GM18907 (cell line): ENCODE results near the gene MAGI2.
A peak's percentile ranks its signal among the peaks of the same experiment; 100 is the strongest.

ENCODE experiments used
- ATAC-seq: cut with Tn5 transposase; IDR thresholded peaks from one replicate; pipeline ENCODE4 v1.9.1; 2021; ENCODE audit warnings: mild to moderate bottlenecking, moderate library complexity; ENCODE audit not compliant: unreplicated experiment

Gene MAGI2

DNA sequence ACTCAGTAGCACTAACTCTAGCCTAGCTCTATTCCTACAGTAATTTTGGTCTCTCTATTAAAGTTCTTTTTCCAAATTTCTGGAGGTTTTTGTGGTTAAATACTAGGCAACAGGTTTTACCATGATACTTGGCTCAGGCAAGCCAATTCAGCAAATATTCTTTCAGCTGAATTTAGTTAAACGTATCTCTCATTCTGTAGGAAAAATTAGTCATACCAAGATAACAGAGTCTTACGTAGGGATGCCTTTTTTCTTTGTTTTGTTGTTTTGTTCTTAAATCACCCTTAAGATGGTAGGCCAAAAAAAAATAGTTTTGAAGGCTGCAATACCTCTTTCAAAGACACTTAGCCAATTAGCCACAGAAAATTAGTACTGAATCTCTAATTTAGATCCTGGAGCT lies 180.5 kb downstream of the MAGI2 start:
- no peak for ATAC-seq

DNA sequence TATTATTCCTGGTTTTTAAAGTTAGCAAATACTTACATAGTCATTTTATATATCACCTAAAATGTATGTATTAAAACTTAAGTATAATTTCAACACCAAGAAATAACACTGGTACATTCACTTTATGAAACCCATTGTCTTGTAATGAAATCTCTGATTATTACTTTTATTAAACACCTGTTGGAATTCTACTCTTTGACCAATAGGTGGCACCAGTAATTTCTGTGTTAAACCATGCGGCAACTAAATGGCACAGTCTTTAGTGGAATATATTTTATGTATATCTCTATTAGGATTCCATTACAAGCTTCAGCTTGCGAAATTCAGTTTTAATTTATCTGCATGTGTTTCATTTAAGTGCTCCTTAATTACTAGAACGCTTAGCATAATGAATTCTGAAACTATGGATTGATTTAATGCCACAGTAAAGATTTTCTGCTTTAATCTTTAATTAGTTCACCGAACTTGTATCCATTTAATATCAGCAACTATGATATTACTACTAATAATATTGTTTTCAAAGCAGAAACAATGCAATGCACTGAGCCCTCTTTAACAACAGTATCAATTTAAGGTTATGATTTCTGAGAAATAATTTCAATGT lies 181.3 kb downstream of the MAGI2 start:
- peak; percentile 80 for ATAC-seq

DNA sequence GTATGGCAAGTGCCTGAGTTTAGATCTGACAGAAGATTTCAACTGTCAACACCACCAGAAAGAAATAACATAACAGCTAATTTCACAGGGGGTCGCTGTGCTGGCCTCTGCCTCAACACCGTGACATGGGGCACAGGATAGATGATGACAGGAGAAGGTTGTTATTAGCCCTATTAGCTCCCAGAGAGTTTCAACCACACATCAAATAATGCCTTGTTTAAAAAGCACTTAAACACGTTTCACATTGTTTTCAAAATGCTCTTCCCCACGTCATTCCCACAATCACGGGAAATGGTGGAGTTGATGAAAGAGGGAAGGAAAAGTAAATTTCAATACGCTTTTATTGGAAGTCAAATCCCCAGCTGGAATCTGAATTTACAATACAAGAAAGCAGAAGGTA lies 184.7 kb downstream of the MAGI2 start:
- ATAC-seq: no peak

DNA sequence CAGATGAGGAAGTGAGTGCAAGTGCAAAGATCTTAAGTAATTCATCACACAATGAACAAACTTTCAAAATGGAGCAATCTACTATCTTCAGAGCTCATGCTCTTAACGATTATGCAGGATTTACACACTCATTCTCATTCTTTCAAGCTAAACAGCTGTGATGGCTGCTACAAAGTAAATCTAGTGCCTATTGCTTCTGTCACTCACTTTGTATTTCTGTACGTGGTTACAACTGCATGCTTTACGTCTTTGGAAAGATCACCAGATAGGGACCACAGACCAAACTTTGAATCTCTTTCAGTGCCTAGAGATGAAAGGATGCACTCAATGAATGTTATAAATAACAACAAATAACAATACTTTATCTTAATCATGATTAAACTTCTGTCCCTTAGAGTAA lies 194.6 kb downstream of the MAGI2 start:
- no peak for ATAC-seq

DNA sequence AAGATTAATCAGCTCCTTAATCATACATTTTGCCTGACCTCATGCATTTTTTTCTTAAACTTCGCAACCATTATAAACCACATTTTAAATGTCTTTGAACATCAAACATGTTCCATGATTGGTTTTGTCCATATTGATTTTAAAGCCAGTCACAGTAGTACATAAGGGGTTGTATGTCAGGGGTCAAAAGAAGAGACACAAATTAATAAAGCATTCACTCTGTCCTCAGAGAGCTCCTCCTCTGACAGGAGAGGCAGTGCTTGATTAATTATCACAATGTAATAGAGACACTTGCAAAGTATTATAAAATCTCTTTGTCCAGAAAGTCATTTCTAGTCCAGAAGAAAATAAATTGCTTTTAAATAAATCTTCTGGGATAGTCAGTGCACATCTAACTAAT lies 195.5 kb downstream of the MAGI2 start:
- ATAC-seq: no peak

DNA sequence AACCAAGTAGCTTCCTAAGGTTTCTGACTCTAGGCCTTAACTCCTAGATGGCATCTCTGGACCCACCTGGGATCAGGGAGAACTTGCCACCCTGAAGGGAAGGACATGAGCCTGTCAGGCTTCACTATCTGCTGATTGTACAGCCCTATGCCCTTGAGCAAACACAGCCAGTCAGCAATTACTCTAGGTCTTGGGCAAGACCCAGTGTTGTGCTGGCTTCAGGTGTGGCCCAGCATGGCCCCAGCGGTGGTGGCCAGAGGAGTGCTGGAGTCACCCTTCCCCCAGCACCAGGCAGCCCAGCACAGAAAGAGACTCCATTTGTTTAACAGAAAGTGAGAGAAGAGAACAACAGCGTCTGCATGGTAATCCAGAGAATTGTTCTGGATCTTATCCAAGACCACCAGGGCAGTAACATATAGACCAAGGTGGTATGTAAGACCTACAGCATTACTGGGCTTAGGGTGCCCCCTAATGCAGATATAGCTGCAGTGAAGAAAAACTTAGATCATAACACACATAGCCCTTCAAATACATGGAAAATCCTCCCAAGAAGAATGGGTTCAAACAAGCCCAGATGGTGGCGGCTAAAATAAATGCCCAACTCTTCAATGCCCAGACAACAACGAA lies 207.7 kb downstream of the MAGI2 start:
- ATAC-seq: no peak

DNA sequence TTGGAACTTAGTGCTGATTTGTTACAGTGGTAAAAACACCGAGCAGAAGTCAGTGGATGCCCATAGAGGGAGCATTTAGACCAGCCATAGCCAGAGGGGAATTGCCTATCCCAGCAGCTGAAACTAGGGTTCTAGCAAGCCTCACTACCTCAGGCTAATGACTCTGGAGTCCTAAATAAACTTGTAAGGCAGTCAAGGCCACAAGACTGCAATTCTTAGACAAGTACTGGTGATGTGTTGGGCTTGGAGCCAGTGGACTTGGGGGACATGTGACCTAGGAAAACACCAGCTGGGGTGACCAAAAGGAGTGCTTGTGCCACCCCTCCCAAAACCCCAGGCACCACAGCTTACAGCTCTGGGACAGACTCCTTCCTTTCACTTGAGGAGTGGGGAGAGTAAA lies 209.0 kb downstream of the MAGI2 start:
- no peak for ATAC-seq

DNA sequence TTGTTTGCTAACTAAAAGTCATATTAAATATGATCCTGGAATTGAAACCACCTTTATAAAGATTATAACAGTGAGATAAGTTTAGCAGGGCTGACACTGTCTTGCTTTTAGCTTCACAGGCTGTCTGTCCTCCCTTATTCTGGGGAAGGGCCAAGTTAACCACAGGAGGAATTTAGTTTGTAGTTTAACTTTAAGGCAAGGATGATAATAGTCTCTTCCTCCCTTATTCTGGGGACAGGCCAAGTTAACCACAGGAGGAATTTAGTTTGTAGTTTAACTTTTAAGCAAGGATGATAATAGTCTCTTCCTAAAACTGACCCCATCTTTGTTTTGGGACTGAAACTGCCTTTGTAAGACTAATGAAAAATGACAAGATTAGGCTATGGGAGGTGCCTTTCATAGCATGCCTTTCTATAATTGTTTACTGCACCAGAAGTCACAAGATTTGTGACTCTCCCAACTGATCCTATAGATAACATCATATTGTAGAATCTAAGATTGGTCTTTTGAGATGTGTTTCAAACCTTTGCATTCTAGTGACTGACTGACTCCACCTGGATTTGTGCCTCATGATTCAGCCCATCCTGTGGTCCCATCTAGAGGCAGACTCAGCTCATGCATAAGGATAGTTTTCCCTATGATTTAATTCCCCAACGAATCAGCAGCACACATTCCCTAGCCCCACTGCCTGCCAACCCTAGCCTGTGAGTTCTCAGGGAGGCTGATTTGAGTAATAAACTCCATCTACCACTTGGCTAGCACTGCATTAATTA lies 212.0 kb downstream of the MAGI2 start:
- ATAC-seq: no peak

DNA sequence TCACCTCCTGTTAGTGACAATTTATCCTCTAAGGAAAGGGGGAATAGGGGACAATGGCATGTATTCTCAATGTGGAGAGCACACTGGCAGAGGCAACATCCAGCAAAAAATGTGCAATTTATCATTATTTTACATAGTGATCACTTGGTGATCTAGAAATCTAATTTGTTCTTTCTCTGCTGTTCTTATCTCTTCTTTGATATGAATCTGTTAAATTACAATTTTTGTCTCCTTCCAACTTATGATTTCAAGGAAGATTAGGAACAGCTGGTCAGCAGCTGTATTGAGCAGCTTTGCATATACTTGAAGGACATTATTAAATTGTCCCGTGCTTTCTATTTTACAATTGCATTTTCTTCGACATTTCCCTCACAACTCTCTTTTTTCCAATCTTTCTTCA lies 213.1 kb downstream of the MAGI2 start:
- no peak for ATAC-seq

DNA sequence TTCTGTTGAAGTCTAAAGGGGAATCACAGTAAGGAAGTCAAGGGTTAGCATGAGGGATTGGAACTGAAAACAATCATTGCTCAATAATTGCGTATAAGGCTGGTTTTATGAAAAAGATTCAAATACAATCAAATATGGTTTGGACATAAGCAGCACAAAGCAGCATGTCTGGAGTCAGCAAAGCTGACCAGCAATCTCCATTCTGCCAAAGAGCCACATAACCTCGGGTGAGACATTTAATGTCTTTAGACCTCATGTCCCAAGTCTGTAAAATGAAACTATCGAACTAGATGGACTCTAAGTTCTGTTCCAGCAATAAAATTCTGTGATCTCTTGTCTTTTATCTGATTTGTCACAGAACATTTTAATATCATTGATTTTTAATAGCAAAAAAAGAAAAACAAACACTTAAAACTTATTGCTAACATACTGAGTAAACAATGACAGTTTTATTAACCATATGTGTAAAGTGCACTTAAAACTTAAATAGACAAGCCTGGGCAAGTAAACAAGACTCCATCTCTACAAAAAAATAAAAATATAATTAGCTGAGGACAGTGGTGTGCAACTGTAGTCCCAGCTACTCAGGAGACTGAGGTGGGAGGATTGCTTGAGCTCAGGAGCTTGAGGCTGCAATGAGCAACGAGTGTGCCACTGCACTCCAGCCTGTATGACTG lies 217.0 kb downstream of the MAGI2 start:
- ATAC-seq: no peak

DNA sequence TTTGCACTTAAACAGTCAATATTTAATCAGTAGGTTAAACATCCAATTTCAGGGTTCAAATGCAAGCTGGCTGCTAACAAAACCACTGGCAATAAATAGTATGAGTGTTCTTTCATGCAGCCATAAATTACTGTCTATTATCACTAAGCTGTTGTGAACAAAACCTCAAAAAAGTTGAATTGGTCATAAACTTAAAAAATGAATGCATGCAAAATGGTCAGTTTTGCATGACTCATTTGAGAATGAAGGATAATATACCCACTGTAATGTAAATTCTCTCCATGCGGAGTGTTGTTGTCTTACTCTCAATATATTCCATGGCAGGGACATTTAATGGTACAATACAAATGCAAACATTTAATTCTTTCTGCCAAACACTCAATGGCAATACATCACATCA lies 226.4 kb downstream of the MAGI2 start:
- ATAC-seq: no peak

DNA sequence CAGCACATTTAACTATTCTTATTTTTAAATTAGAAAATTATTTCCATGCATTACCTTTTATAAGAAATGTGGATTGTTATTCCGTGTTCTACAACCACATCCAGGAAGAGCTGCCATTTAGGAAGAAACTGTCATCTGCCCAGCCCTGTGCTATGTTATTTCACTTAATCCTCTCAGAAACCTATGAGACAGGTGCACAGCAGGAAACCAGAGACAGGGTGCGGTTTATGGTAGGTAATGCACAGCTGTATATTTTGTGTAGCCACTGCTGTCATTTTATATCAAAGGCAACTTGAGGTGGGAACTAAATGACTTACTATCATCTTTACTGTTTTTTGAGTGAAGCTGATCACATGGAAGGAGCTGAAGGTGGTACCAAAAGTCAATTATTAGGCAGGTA lies 232.3 kb downstream of the MAGI2 start:
- no peak for ATAC-seq

DNA sequence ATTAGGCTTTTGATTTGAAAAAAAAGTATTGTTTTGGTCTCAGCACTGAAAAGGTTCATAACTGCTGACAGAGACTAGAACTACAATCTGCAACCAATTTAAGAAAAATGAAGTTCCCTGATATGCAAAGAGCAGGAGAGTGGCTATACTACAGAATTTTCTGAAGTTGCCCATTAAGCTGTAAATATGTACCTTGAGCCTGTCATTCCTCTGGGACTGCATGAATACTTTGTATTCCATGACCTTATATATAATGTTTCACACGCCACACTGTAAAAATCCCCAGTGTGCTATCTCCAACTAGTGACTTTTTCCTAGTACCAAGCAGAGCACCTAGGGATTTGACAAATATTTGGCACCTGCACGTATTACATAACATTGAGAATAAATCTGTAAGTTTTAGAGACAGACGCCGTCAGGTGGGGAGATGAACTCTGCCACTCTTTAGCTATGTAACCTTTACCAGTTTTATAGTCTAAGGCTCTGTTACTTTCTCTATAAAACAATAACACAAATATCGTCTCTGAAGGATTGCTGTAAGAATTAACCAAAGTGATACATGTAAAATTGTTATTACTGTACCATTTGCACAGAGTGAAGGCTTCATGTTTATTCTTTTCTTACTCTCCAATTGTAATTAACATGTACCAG lies 235.4 kb downstream of the MAGI2 start:
- ATAC-seq: no peak

DNA sequence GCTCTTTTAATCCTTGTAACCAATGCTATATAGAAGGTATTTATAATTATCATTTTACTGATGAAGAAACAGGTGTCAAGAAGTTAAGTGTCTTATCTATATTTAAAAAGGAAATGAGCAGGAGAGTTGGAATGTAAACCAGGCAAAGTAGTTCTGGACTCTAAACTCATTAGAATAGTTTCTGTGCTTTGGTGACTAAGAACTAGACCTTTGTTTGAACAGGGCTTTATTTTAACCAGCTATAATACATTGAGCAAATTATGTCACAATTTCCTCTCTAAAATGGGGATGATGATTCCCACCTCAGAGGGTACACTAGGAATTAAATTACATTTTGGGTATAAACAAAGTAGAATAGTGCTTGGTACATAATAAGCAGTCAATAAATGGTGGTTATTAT lies 236.0 kb downstream of the MAGI2 start:
- no peak for ATAC-seq

DNA sequence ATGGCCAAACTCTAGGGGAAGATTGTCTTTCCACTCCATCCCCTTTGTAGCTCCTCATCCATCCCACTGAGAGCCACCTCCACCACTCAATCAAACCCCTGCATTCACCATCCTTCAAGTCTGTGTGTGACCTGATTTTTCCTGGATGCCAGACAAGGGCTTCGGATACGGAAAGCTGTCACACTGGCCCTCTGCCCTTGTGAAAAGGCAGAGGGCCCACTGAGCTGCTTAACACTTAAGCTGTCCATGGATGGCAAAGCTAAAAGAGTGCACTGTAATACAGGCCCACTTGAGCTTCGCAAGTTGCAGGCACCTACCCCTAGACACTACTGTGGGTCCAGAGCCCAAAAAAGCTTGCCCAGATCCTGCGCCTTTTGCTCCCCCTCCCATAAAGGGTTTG lies 237.2 kb downstream of the MAGI2 start:
- ATAC-seq: no peak

DNA sequence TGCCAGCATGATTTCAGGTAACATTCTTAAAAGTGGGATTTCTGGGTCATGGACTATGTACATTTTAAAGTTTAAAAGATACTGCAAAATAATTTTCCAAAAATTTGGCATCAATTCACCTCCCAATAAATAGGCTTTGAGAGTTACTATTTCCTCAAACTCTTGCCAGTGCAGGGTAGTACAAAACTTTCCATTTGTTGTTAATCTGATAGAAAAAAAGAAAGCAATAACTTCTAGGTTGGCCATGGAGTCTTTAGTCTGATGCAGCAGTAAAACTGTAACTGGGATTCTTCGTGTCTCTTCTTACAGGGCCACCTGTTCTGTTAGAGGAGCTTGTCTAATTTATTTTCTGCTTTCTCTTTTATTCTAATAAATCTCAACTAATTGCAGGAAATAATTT lies 241.1 kb downstream of the MAGI2 start:
- ATAC-seq: no peak

DNA sequence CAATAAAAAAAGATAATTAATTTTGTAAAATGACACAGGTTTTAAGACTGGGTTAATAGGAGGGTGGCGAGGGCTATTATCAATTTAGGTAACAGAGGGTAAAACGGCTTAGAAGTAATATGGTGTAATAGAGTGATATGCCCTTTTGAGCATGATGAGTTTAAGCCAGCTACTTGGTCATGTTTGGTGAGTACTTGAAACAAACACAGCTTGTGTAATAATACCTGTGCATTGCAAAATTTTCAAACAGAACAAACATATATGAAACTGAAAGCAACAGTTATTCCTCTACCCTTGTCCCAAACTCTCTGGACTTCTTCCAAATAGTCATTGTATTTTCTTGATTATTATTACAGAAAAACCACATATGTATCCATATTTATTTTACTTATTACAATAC lies 241.7 kb downstream of the MAGI2 start:
- ATAC-seq: no peak

DNA sequence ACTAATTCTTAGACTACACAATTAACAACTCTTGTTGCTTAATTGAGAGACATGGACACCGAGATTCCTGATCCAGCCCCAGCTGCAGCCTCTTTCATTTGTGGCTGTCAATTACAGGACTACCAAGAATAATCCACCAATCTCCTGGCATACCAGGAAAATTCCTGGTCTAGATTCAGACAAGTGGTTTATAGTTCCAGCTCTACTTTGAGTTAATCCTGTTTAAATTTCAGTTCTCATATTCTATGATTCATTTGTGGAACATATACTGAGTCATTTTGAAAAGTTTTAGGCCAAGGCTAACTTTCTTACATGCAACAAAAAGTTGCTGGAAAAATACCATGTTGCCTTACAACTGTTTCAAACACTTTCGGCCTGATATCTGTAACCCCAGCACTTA lies 253.5 kb downstream of the MAGI2 start:
- ATAC-seq: no peak

DNA sequence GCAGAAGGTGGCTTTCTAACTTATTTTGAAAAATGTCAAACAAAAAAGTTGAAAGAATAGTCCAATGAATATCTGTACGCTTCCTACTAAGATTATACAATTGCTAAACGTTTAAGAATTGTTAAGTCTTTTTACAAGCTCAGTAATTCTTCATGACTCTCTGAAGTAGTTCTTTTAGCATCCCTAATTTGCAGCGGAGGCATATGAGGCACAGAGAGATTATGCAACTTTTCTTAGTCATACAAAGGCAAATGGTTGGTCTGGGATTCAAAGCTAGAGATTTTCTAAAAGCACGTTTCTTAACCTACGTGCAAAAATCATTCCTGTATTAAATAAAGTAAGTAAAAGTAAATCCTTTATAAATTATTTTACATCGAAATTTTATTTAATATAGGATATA lies 254.2 kb downstream of the MAGI2 start:
- ATAC-seq: no peak

DNA sequence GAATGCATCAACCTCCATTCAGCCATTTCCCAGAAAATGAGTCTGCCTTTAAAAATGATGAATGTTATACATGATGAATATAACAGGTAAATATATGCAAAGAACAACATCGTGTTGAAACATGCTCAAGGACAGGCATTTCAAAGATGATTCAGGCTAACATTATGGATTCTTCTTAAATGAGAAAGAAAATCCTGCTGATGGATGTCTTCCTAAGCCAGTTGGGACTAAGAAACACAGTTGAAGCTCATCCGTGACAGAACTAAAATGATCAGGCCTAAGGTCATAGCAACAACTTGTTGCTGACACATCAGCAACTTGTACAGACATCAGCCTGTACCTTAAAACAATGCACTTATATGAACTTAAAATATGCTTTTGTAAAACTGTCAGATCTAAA lies 267.9 kb downstream of the MAGI2 start:
- no peak for ATAC-seq

DNA sequence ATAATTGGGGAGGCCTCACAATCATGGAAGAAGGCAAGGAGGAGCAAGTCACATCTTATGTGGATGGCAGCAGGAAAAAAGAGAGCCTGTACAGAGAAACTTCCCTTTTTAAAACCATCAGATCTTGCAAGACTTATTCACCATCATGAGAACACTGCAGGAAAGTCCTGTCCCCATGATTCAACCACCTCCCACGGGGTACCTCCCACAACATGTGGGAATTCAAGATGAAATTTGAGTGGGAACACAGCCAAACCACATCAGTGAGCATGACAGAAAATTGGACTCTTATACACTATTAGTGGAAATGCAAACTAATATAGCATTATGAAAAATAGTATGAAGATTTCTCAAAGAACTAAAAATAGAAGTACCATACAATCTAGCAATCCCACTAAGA lies 271.2 kb downstream of the MAGI2 start:
- ATAC-seq: no peak
